Endodermal cell (in vitro differentiated cells): ENCODE results near the gene NDUFV2. TPM values are rescaled to one million over a fixed set of nuclear protein-coding genes. Genes with fewer than 3 reads are reported as not detected.

Experiments used
- DNase-seq: peaks from one replicate; pipeline ENCODE4 v3.0.0-alpha.2; 2017
- H3K27ac ChIP-seq: 2 replicates; pipeline ENCODE4 v1.5.1; 2013; ENCODE audit warnings: mild to moderate bottlenecking, low read depth, low read length, moderate library complexity
- H3K27me3 ChIP-seq: 2 replicates; pipeline ENCODE4 v1.6.1; 2013; ENCODE audit warnings: mild to moderate bottlenecking, low read length, moderate library complexity; ENCODE audit not compliant: insufficient read depth, control insufficient read depth, poor library complexity, severe bottlenecking
- H3K36me3 ChIP-seq: 2 replicates; pipeline ENCODE4 v1.7.0; 2013; ENCODE audit warnings: mild to moderate bottlenecking, low read length, moderate library complexity; ENCODE audit not compliant: control insufficient read depth, insufficient read depth
- H3K4me1 ChIP-seq: one replicate; pipeline ENCODE4 v1.7.0; 2013; ENCODE audit warnings: low read length; ENCODE audit not compliant: control insufficient read depth, insufficient read depth
- H3K4me3 ChIP-seq: 2 replicates; pipeline ENCODE4 v1.5.1; 2013; ENCODE audit warnings: mild to moderate bottlenecking, low read length, moderate library complexity
- H3K9ac ChIP-seq: 2 replicates; pipeline ENCODE4 v1.6.1; 2013; ENCODE audit warnings: mild to moderate bottlenecking, low read length, moderate library complexity; ENCODE audit not compliant: poor library complexity, severe bottlenecking; ENCODE audit errors: extremely low read depth
- H3K9me3 ChIP-seq: 2 replicates; pipeline ENCODE4 v1.6.1; 2013; ENCODE audit warnings: mild to moderate bottlenecking, low read length, moderate library complexity; ENCODE audit not compliant: control insufficient read depth
- H3K27ac Mint-ChIP-seq: 2 replicates; pipeline ENCODE4 v1.8.0; 2020; ENCODE audit warnings: mixed read lengths
- H3K27me3 Mint-ChIP-seq: 2 replicates; pipeline ENCODE4 v1.8.0; 2021; ENCODE audit warnings: mild to moderate bottlenecking, mixed read lengths; ENCODE audit not compliant: insufficient read depth
- H3K36me3 Mint-ChIP-seq: 2 replicates; pipeline ENCODE4 v1.8.0; 2020; ENCODE audit warnings: low read depth, mixed read lengths
- H3K4me1 Mint-ChIP-seq: 2 replicates; pipeline ENCODE4 v1.8.0; 2020; ENCODE audit warnings: mixed read lengths
- H3K4me3 Mint-ChIP-seq: 2 replicates; pipeline ENCODE4 v1.8.0; 2020; ENCODE audit warnings: mild to moderate bottlenecking, moderate library complexity, mixed read lengths
- H3K9me3 Mint-ChIP-seq: 2 replicates; pipeline ENCODE4 v1.8.0; 2020; ENCODE audit warnings: mild to moderate bottlenecking, mixed read lengths
- WGBS, 2 experiments: methylation state at CpG; one replicate each; pipeline versions ENCODE4 v1.1.5 to v1.1.7; 2013; ENCODE audit warnings: missing lambda C conversion rate in 2 of 2, mixed read lengths in 1 of 2; ENCODE audit not compliant: insufficient coverage in 1 of 2, insufficient read length in 1 of 2; 5-methylcytosine and 5-hydroxymethylcytosine counted together
- total RNA-seq, 2 donors: library from RNA; stranded (reverse); fragmentation: NEBNext Ultra II Directional in 1 of 2; extraction: Animal tissue kit (Norgen Biotek cat#: 25700) in 1 of 2; gene quantifications; 2 replicates in 1 of 2; 3 replicates in 1 of 2; pipeline ENCODE4 v1.2.1, GENCODE V29; 2021
- TF ChIP-seq, protein P1 (sequence below): fragments of 200-600 bp; sonication (generic); conservative IDR thresholded peaks from 2 replicates; pipeline ENCODE4 v1.5.0; 2021; ENCODE audit warnings: antibody characterized with exemption, mild to moderate bottlenecking

Gene NDUFV2
- total RNA-seq, 2 donors from 2014 or later: 123 to 138 TPM

DNA sequence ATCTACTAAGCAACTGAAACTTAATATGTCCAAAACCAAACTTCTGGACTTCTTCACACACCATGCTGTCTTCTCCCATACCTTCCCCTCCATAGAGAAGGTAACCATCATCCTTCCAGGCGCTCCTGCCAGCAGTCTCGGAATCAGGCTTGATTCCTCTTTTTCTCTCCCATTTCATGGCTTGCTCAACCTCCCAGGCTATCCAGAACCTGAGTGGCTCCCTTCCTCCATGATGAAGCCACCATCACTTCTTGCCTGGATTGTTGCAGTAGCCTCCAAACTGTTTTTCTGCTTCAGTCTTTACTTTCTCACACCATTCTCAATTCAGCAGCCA lies 40.1 kb upstream of the NDUFV2 start:
- Histone ChIP-seq H3K4me3 (no peak overlapping the region), H3K27me3 (no peaks in the 10 kb centered on the region), H3K9ac (no peak overlapping the region), H3K9me3 (no peaks in the 10 kb centered on the region), H3K36me3 (no peaks in the 10 kb centered on the region), H3K4me1 (no peaks in the 10 kb centered on the region), H3K27ac (no peak overlapping the region)
- H3K4me1 Mint-ChIP-seq: no peaks in the 10 kb centered on the region
- no peaks in the 10 kb centered on the region for H3K9me3 Mint-ChIP-seq
- no peak overlapping the region for H3K4me3 Mint-ChIP-seq
- TF ChIP-seq, protein P1, sequence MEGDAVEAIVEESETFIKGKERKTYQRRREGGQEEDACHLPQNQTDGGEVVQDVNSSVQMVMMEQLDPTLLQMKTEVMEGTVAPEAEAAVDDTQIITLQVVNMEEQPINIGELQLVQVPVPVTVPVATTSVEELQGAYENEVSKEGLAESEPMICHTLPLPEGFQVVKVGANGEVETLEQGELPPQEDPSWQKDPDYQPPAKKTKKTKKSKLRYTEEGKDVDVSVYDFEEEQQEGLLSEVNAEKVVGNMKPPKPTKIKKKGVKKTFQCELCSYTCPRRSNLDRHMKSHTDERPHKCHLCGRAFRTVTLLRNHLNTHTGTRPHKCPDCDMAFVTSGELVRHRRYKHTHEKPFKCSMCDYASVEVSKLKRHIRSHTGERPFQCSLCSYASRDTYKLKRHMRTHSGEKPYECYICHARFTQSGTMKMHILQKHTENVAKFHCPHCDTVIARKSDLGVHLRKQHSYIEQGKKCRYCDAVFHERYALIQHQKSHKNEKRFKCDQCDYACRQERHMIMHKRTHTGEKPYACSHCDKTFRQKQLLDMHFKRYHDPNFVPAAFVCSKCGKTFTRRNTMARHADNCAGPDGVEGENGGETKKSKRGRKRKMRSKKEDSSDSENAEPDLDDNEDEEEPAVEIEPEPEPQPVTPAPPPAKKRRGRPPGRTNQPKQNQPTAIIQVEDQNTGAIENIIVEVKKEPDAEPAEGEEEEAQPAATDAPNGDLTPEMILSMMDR: no peak
- H3K27ac Mint-ChIP-seq: no peak overlapping the region
- no peaks in the 10 kb centered on the region for H3K36me3 Mint-ChIP-seq
- H3K27me3 Mint-ChIP-seq: no peaks in the 10 kb centered on the region
- WGBS, 2 experiments: 93 to 100% methylated on average over 2 of the region's 2 CpGs
- DNase-seq: peak; percentile 3

DNA sequence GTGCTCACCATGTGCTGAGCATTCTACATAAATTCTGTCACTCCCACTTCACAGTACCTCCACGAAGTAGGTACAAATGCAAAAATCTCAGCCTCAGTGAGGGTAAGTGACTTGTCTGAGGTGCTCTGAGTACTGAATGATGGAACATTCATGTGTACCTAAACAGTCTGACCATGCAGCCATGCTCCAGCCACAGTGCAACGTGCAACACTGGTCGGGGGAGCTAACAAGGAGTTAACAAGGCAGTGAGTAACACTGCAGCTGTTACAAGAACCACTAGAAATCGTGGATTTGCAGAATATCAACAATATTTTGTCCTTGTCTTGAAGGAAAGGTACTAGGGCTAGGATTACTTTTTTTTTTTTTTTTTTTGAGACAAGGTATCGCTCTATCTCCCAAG lies 36.6 kb upstream of the NDUFV2 start:
- H3K9me3 Mint-ChIP-seq: no peaks in the 10 kb centered on the region
- no peaks in the 10 kb centered on the region for H3K36me3 Mint-ChIP-seq
- no peaks in the 10 kb centered on the region for H3K27me3 ChIP-seq
- H3K27ac ChIP-seq: no peak overlapping the region
- H3K27me3 Mint-ChIP-seq: no peaks in the 10 kb centered on the region
- DNase-seq: peak; percentile 23
- no peak overlapping the region for H3K27ac Mint-ChIP-seq
- no peaks in the 10 kb centered on the region for H3K4me1 ChIP-seq
- no peaks in the 10 kb centered on the region for H3K9me3 ChIP-seq
- no peaks in the 10 kb centered on the region for H3K4me1 Mint-ChIP-seq
- no peaks in the 10 kb centered on the region for H3K36me3 ChIP-seq
- TF ChIP-seq, protein P1: no peak
- no peak overlapping the region for H3K4me3 ChIP-seq
- no peak overlapping the region for H3K4me3 Mint-ChIP-seq
- H3K9ac ChIP-seq: no peak overlapping the region
- WGBS, 2 experiments: 86 to 94% methylated on average over 2 to 5 of the region's 5 CpGs

DNA sequence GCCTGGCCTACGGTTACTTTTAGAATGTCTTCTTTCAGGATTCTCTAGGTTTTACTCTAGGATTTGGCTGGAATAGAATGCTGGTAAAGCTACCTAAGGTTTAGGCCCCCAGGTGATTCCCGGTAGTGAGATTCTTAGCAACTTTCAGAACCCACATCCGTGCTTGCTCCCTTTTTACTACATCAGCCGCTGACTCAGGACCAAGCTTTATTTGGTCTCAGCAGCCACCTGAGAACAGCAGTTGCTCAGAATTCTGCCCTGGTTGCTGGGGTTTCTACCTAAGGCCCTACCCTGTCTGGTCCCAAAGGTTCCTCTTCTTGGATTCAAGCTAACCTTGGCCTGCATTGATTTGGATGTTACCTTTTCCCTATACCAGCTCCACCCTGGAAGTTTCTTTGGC lies 36.1 kb upstream of the NDUFV2 start:
- Histone ChIP-seq H3K27me3 (no peaks in the 10 kb centered on the region), H3K4me1 (no peaks in the 10 kb centered on the region), H3K4me3 (no peak overlapping the region), H3K9ac (no peak overlapping the region), H3K27ac (no peak overlapping the region), H3K36me3 (no peaks in the 10 kb centered on the region), H3K9me3 (no peaks in the 10 kb centered on the region)
- no peak overlapping the region for H3K27ac Mint-ChIP-seq
- H3K4me3 Mint-ChIP-seq: no peak overlapping the region
- no peaks in the 10 kb centered on the region for H3K9me3 Mint-ChIP-seq
- TF ChIP-seq, protein P1: no peak
- H3K36me3 Mint-ChIP-seq: no peaks in the 10 kb centered on the region
- H3K4me1 Mint-ChIP-seq: no peaks in the 10 kb centered on the region
- 82 to 93% methylated on average over 4 of the region's 4 CpGs for WGBS, 2 experiments
- DNase-seq: peak; percentile 24
- no peaks in the 10 kb centered on the region for H3K27me3 Mint-ChIP-seq
